Immature natural killer cell (primary cell): Measurements from ENCODE around the gene PPP1R2C. TPM values are rescaled to one million over a fixed set of nuclear protein-coding genes. Genes with fewer than 3 reads are reported as not detected.
A peak's percentile ranks its signal among the peaks of the same experiment; 100 is the strongest.

ENCODE experiments used
- DNase-seq, 3 donors: peaks; one replicate each; pipeline ENCODE4 v3.0.0; 2022; ENCODE audit warnings: mixed read lengths in 1 of 3
- H3K27ac Mint-ChIP-seq, 6 donors: one replicate each; pipeline ENCODE4 v1.8.0; 2020; ENCODE audit warnings: mixed read lengths in 6 of 6, mild to moderate bottlenecking in 5 of 6, inconsistent platforms in 4 of 6, moderate library complexity in 3 of 6
- H3K27me3 Mint-ChIP-seq, 3 donors: one replicate each; pipeline ENCODE4 v1.8.0; 2020 to 2021; ENCODE audit warnings: low read depth in 3 of 3, mild to moderate bottlenecking in 3 of 3, mixed read lengths in 3 of 3, moderate library complexity in 3 of 3, inconsistent platforms in 1 of 3
- H3K36me3 Mint-ChIP-seq, 3 donors: one replicate each; pipeline ENCODE4 v1.8.0; 2020; ENCODE audit warnings: mixed read lengths in 3 of 3, inconsistent platforms in 2 of 3, mild to moderate bottlenecking in 2 of 3
- H3K4me1 Mint-ChIP-seq, 2 donors: one replicate each; pipeline ENCODE4 v1.8.0; 2020; ENCODE audit warnings: inconsistent platforms in 2 of 2, mild to moderate bottlenecking in 2 of 2, mixed read lengths in 2 of 2, moderate library complexity in 1 of 2
- H3K4me3 Mint-ChIP-seq, 5 donors: one replicate each; pipeline ENCODE4 v1.8.0; 2020; ENCODE audit warnings: mild to moderate bottlenecking in 5 of 5, mixed read lengths in 5 of 5, inconsistent platforms in 3 of 5, moderate library complexity in 3 of 5
- H3K9me3 Mint-ChIP-seq, 6 donors: one replicate each; pipeline ENCODE4 v1.8.0; 2020; ENCODE audit warnings: mild to moderate bottlenecking in 6 of 6, mixed read lengths in 6 of 6, inconsistent platforms in 4 of 6, moderate library complexity in 3 of 6
- polyA plus RNA-seq, 3 donors: library from polyadenylated mRNA; unstranded; fragments of 300-500 nt; fragmentation: Illumina TruSeq; gene quantifications; one replicate each; pipeline ENCODE4 v1.2.3, GENCODE V29; 2021

Gene PPP1R2C
- polyA plus RNA-seq: under 1 TPM in 1 of 3 donors, not detected in 2; 0.24 TPM

DNA sequence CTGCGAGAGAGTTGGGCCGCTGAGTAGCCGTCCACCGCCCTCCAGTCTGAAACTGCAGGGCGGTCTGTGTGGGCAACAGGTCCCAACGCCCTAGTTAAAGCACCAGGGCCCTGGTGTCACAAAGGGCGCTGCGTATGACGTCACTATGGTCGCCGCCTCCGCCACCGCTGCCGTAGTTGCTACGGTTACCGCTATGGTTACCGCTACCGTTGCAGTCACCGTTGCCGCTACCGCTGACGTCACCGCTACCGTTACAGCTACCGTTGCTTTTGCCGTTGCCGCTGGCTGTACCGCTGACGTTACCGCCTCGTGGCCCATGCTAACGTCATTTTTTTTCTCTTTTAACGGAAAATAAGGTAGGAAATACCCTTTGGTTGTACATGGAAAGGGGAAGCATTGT lies at the start of gene PPP1R2C:
Gene PPP1R2C, minus strand, starts transcription at position 68 of the 400 bp plus-strand sequence. CDS start 84 bp downstream, outside the sequence.
- H3K4me1 Mint-ChIP-seq: peaks cover 0 to 3% of the 10 kb centered on the region in 2 donors
- peaks cover 0 to 3% (median 0%) of the 10 kb centered on the region in 3 donors for H3K36me3 Mint-ChIP-seq
- peak within 1 kb of the TSS in 1 of 5 donors; percentile 16 for H3K4me3 Mint-ChIP-seq
- H3K9me3 Mint-ChIP-seq: peaks cover 0 to 2% (median 0%) of the 10 kb centered on the region in 6 donors
- DNase-seq: peak; percentile 13 to 61 (median 56)
- H3K27ac Mint-ChIP-seq: peak within 1 kb of the TSS in 3 of 6 donors; percentile 4 to 55 (median 48)
- peaks cover 0 to 5% (median 1%) of the 10 kb centered on the region in 3 donors for H3K27me3 Mint-ChIP-seq

DNA sequence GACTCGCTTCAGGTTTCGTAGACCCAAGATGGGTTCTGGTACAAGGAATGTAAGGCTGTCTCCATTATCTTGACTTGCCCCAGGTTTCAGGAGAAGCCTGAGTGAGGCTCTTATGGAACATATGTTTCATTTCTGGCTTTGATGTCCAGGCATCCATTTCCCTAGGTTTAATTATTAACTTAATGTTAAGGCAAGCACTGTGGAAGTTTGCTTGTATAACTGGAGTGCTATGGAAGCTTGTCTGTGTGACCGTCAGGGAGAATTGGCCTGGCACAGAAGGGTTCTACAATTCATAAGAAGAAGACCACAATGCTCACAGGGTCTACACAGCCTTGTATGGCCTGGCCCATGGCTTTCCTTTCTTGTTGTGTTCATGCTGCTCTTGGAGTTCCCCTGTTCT lies 47.2 kb upstream of the PPP1R2C start:
- no peak for DNase-seq
- Mint-ChIP-seq H3K4me3 (no peak overlapping the region), H3K4me1 (peaks cover 0 to 4% of the 10 kb centered on the region in 2 donors), H3K27me3 (peaks cover 0 to 8% (median 0%) of the 10 kb centered on the region in 3 donors), H3K36me3 (no peaks in the 10 kb centered on the region), H3K9me3 (no peaks in the 10 kb centered on the region), H3K27ac (no peak overlapping the region)

DNA sequence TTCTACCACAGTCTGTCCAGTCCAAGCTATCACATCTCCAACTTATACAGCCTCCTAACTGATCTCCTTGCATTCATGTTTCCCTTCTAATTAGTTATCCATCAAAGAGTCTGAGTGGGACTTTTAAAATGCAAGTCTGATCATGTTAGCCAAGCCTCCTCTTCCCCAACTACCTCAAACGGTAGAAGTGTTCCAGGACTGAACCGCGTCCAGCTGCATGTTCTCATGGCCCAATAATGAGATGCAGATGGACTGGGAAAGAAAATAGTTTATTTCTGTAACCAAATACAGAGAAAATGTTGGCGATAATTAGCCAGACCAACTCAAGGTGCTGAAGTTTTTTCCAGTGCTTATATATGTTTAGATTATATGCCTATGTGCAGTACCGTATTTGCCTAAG lies 46.6 kb upstream of the PPP1R2C start:
- no peak overlapping the region for H3K27ac Mint-ChIP-seq
- DNase-seq: no peak
- H3K4me3 Mint-ChIP-seq: no peak overlapping the region
- peaks cover 0 to 4% of the 10 kb centered on the region in 2 donors for H3K4me1 Mint-ChIP-seq
- peaks cover 0 to 8% (median 0%) of the 10 kb centered on the region in 3 donors for H3K27me3 Mint-ChIP-seq
- H3K36me3 Mint-ChIP-seq: no peaks in the 10 kb centered on the region
- H3K9me3 Mint-ChIP-seq: no peaks in the 10 kb centered on the region

DNA sequence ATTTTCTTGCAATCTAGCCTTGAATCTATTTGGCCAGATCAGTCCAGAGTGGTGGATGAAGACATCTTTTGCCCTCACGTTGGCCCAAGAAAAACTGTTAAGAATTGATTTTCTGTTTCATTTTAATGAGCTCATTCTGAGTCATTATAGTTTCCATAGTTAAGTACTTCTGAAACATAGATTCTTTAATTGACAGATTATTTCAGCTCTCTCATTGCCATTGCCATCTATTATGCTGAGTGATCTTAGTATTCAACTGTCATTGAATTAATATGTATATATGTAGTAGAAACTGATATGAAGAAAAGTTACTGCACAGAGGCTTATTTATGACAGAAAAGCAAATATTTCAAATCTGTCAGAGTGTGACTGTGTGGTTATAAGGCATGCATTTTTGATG lies 45.5 kb upstream of the PPP1R2C start:
- Mint-ChIP-seq H3K4me3 (no peak overlapping the region), H3K9me3 (no peaks in the 10 kb centered on the region), H3K4me1 (peaks cover 0 to 4% of the 10 kb centered on the region in 2 donors), H3K36me3 (no peaks in the 10 kb centered on the region), H3K27me3 (peaks cover 0 to 8% (median 0%) of the 10 kb centered on the region in 3 donors), H3K27ac (no peak overlapping the region)
- no peak for DNase-seq

DNA sequence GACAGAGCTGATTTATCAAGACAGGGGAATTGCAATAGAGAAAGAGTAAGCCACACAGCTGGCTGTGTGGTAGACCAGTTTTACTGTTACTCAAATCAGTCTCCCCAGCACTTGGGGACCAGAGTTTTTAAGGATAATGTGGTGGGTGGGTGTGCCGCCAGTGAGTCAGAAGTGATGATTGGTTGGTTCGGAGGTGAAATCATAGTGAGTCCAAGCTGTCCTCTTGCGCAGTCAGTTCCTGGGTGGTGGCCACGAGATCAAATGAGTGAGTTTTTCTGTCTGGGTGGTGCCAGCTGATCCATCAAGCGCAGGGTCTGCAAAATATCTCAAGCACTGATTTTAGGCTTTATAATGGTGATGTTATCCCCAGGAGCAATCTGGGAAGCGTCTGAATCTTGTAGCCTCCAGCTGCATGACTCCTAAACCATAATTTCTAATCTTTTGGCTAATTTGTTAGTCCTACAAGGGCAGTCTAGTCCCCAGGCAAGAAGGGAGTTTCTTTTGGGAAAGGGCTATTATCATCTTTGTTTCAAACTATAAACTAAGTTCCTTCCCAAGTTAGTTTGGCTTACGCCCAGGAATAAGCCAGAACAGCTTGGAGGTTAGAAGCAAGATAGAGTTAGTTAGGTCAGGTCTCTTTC lies 44.0 kb upstream of the PPP1R2C start:
- H3K4me3 Mint-ChIP-seq: no peak overlapping the region
- no peak for DNase-seq
- H3K27me3 Mint-ChIP-seq: peaks cover 0 to 8% (median 0%) of the 10 kb centered on the region in 3 donors
- H3K9me3 Mint-ChIP-seq: no peaks in the 10 kb centered on the region
- no peaks in the 10 kb centered on the region for H3K36me3 Mint-ChIP-seq
- H3K4me1 Mint-ChIP-seq: peaks cover 0 to under 1% of the 10 kb centered on the region in 2 donors
- H3K27ac Mint-ChIP-seq: no peak overlapping the region

DNA sequence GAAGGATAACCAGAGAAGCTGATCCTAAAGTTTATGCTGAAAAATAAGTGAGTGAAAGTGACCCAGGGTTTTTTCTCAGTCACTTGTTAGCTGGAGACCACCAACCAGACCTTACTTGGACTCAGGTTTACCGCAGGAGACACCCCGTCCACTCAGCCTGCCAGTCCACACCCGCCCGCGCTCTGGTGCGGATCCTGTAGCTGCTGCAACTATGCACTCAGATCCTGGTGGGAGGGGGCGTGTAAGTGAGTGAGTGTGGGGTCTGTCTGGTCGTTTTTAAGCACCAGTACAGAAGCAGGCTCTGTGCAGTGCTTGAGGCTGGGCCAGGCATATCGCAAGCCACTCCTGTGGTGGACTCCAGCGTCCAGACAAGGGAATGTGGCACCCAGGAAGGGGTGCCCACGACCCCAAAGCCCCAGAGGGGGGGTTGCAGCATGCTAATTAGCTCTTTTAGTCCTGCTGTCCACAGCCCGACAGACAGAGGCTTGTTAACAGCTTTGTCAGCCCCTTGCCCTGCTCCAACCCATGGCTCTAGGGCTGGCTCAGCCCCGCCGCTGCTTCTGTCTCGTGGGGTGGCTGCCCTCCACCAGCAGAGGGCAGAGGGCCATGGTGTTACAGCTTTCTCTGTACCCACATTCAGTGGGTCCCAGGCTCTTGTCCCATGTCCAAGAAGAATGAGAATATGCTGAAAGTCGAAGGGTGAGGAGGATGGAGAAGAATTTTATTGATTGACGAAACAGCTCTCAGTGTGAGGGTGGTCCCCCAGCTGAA lies 40.4 kb upstream of the PPP1R2C start:
- Mint-ChIP-seq H3K27ac (no peak overlapping the region), H3K9me3 (peaks cover 0 to 5% (median 1%) of the 10 kb centered on the region in 6 donors), H3K36me3 (no peaks in the 10 kb centered on the region)

DNA sequence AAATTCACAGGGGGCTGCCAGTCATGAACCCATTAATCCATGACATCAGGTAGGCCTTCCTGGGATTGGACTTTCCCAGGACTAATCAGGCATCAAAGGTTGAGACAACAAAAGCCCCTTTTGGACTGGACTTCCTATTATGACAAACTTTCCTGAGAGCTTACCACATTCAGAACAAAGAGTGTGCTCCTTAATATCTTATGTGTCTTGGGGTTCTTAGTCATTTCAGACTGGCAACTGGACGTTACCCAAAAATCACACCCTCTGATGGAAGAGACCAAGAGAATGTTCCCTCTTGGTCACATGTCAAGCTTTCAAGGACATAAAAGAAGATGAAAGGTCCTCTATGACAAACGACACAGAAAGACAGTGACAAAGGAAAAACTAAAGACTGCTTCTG lies 31.6 kb upstream of the PPP1R2C start:
- H3K4me1 Mint-ChIP-seq: no peaks in the 10 kb centered on the region
- no peak overlapping the region for H3K4me3 Mint-ChIP-seq
- DNase-seq: no peak
- H3K36me3 Mint-ChIP-seq: no peaks in the 10 kb centered on the region
- peaks cover 0 to 2% (median 0%) of the 10 kb centered on the region in 3 donors for H3K27me3 Mint-ChIP-seq
- H3K9me3 Mint-ChIP-seq: peaks cover 0 to 4% (median 0%) of the 10 kb centered on the region in 6 donors
- H3K27ac Mint-ChIP-seq: no peak overlapping the region

More for the DNA sequence above, 40.4 kb upstream of the PPP1R2C start:
- H3K4me3 Mint-ChIP-seq: no peak overlapping the region
- H3K27me3 Mint-ChIP-seq: peaks cover 0 to 14% (median 0%) of the 10 kb centered on the region in 3 donors
- no peaks in the 10 kb centered on the region for H3K4me1 Mint-ChIP-seq
- no peak for DNase-seq

DNA sequence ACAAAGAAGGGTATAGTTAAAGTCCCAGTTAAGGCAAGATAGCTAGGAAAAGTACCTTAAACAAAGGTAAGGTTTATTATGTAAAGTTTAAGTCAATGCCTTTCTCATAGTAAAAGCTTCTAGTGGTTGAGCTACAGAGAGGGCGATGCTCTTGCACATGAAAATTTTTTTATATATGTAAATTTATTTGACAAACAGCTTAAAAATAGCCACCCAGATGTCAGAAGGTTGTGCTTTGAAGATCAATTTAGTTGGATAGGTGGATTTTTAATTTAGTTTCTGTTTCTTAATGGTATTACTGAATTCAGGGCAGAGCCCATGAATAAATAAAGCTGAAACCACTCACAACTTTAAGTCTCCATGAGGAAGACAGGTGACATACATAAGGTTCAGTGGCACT lies 29.4 kb upstream of the PPP1R2C start:
- H3K27ac Mint-ChIP-seq: no peak overlapping the region
- H3K27me3 Mint-ChIP-seq: no peaks in the 10 kb centered on the region
- no peaks in the 10 kb centered on the region for H3K4me1 Mint-ChIP-seq
- H3K9me3 Mint-ChIP-seq: peaks cover 0 to 2% (median 0%) of the 10 kb centered on the region in 6 donors
- DNase-seq: no peak
- no peaks in the 10 kb centered on the region for H3K36me3 Mint-ChIP-seq
- no peak overlapping the region for H3K4me3 Mint-ChIP-seq

DNA sequence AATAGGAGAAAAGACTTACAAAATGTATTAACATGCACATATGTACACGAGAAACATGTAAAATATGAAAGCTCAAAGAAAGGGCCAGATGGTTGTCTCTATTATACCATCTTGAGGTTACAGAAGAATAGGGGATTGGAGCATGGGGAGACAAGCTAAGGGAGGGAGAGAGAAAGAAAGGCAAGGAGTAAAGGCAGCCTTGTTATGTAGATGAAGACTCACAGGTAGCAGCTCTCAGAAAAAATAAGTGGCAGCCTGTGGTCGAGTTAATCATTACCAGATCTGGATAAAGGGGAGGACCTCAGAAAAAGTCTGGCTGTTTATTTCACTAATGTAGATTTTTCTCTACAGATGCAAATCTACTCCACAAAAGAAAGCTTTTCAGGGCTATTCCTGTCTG lies 26.6 kb upstream of the PPP1R2C start:
- H3K4me3 Mint-ChIP-seq: no peak overlapping the region

DNA sequence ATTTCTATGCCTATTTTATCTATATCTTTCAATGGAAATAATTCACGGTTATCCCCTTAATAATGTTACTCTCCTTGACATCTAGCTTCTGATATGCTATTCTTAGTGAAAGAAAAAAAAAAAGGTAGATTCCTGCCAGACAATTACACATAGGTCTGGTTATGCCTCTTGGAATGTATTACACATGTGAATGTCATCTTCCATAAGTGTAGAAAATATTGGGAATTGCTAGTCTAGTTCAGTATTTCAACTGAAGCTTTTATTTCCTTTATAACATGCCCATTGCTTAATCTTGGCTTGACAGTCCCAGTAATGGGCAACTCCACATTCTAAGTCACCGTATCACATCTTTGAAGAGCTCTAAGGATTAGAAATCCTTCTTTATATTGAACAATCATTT lies 25.4 kb upstream of the PPP1R2C start:
- Mint-ChIP-seq H3K27me3 (no peaks in the 10 kb centered on the region), H3K36me3 (no peaks in the 10 kb centered on the region), H3K4me3 (no peak overlapping the region), H3K4me1 (no peaks in the 10 kb centered on the region), H3K27ac (no peak overlapping the region), H3K9me3 (no peaks in the 10 kb centered on the region)
- DNase-seq: no peak

More for the DNA sequence above, 26.6 kb upstream of the PPP1R2C start:
- no peaks in the 10 kb centered on the region for H3K27me3 Mint-ChIP-seq
- no peaks in the 10 kb centered on the region for H3K9me3 Mint-ChIP-seq
- no peak for DNase-seq
- no peaks in the 10 kb centered on the region for H3K4me1 Mint-ChIP-seq
- no peak overlapping the region for H3K27ac Mint-ChIP-seq
- H3K36me3 Mint-ChIP-seq: no peaks in the 10 kb centered on the region

DNA sequence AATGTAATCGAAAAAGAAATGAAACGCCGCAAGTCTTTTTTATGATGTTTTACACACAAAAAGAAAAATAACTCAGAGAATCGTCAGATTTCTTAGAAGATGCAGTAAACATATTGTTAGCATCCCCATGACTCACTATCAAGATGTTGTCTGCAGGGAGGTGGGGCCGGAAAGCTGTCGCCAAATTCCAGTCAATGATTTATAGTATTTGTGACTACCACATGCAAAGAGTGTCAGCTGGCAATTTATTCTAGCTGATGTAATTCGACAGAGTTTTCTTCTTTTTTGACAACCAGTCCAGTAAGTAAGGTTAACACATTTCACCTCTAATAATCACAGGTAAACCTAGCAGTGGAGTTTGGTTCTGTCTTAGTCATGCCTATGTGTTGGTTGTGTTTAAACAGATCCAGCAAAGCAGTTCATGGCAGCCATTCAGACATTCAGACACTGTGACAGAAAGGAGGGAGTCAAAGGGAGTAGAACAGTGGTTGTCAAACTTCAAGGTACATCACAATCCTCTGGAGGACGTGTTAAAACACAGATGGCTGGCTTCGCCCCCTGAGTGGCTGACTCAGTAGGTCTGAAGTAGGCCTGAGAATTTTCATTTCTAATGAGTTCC lies 19.8 kb upstream of the PPP1R2C start:
- no peaks in the 10 kb centered on the region for H3K36me3 Mint-ChIP-seq
- no peak for DNase-seq
- no peak overlapping the region for H3K27ac Mint-ChIP-seq
- no peaks in the 10 kb centered on the region for H3K4me1 Mint-ChIP-seq
- peaks cover 0 to 2% (median 0%) of the 10 kb centered on the region in 3 donors for H3K27me3 Mint-ChIP-seq
- H3K9me3 Mint-ChIP-seq: no peaks in the 10 kb centered on the region
- H3K4me3 Mint-ChIP-seq: no peak overlapping the region

DNA sequence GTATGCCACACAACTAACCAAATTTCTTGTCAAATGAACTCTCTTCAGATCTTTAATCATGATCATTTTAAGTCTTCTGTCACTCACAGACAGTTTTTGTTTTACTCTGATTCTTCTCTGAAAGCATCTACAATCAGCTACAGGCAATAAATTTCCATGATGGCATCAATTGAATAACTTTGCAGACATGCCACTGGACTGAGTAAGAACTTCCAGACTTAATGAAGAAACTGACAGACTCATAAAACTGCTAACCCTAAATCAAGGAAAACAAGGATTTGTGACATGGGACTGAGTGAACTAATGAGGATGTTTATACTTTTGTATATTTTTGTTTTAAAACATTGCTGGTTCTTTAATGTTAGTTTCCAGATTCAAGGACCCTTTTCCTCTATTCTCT lies 5.5 kb upstream of the PPP1R2C start:
- H3K4me1 Mint-ChIP-seq: peaks cover 0 to 3% of the 10 kb centered on the region in 2 donors
- H3K27ac Mint-ChIP-seq: no peak overlapping the region
- H3K9me3 Mint-ChIP-seq: peaks cover 0 to 4% (median 0%) of the 10 kb centered on the region in 6 donors
- H3K36me3 Mint-ChIP-seq: peaks cover 0 to 3% (median 0%) of the 10 kb centered on the region in 3 donors
- DNase-seq: no peak
- peaks cover 0 to 6% (median 3%) of the 10 kb centered on the region in 3 donors for H3K27me3 Mint-ChIP-seq
- H3K4me3 Mint-ChIP-seq: no peak overlapping the region

DNA sequence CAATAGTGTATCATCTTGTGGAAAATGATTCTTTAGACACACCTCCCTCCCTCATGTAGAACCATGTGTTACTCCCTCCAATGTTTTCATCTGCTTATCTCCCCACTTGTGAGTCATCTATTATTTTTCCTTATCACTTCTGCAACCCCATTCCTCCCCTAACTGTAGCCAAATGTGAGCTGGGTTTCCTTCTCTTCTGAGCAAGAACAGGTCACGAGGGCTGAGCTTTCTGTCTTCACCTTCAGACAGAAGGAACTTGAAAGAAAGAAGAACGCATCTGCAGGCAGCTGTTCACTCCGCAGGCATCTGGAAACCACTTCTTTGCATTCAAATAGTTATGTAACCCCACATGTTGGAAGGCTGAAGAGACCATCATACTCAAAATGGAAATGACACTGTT lies 1.8 kb downstream of the PPP1R2C start:
- H3K27ac Mint-ChIP-seq: no peak overlapping the region
- peaks cover 0 to 3% (median 0%) of the 10 kb centered on the region in 3 donors for H3K36me3 Mint-ChIP-seq
- H3K4me1 Mint-ChIP-seq: peaks cover 0 to 3% of the 10 kb centered on the region in 2 donors
- peaks cover 0 to 2% (median 0%) of the 10 kb centered on the region in 6 donors for H3K9me3 Mint-ChIP-seq
- peaks cover 0 to 5% (median 1%) of the 10 kb centered on the region in 3 donors for H3K27me3 Mint-ChIP-seq
- DNase-seq: no peak
- H3K4me3 Mint-ChIP-seq: no peak overlapping the region

DNA sequence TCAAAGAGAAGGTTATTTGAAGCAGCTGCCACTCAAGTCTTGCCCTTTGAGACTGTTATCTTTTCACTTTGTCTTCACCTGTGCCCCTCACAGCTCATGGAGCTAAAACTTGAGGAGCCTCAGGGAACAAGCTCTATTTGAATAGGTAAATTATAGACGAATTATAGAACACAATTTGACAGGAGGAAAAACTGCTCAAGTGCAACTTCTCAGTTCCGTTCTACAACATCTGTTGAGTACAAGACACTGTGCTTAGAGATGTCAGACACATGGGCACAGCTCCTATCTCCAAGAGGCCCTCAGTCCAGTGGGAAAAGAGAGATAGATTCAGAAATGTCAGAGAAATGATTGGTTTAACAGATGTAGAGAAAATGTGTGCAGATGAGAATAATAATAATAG lies 5.1 kb downstream of the PPP1R2C start:
- Mint-ChIP-seq H3K9me3 (no peaks in the 10 kb centered on the region), H3K27me3 (peaks cover 0 to 2% (median 1%) of the 10 kb centered on the region in 3 donors), H3K4me3 (no peak overlapping the region), H3K27ac (no peak overlapping the region), H3K36me3 (no peaks in the 10 kb centered on the region), H3K4me1 (no peaks in the 10 kb centered on the region)
- DNase-seq: no peak
